Measurements from ENCODE around the gene RNF126. TPM values are rescaled to one million over a fixed set of nuclear protein-coding genes. Genes with fewer than 3 reads are reported as not detected.
"Not testable (repeated sequence)": the region's sequence is repeated elsewhere in the genome, so short reads cannot be mapped to it uniquely, and the experiment has no call there.

Gene RNF126
- total RNA-seq, 4 donors from 2014 or later: 96.6 to 156 (median 126) TPM

DNA sequence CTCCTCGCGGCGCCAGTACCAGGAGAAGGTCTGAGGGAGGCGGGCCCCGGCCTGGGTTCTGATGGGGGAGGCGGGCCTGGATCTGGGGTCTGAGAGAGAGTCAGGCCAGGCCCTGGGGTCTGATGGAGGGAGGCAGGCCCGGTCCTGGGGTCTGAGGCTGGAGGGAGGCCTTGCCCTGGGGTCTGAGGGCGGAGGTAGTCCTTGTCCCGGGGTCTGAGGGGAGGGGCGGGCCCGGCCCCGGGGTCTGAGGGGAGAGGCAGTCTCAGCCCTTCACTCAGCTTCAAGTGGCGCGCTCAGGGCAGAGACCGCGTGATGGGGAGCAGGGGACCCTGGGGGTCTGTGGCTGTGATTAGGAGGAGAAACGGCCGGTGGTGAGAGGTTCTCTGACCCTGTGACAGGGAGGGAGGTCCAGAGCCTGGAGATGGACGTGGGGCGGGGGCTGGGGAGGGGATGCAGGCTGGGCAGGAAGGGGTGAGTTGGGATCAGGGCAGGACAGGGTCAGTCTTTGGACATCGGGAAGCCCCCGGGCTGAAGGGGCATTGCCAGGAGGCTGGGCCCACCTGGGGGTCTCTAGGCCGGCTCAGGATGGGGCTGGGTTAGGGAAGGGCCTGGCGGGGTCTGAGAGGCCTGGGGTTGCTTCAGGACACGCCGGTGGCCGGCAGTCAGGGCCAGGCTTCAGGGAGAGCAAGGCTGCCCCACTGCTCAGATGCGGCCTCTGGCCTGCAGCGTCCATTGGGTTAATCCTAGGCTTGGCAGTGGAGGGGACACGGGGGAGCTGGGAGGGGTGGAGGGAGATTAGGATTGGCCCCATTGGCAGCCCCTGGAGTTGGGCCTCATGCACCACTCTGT lies 54.6 kb downstream of the RNF126 start:
- no peak for DNase-seq (ENCODE audit: low spot score in 2 of 2)
- H3K4me3 ChIP-seq (ENCODE audit: low read depth, poor library complexity, severe bottlenecking): no peak overlapping the region
- no peak for TF ChIP-seq POLR2A (IDR thresholded peaks at IDR 0.05)
- TF ChIP-seq, protein P1, sequence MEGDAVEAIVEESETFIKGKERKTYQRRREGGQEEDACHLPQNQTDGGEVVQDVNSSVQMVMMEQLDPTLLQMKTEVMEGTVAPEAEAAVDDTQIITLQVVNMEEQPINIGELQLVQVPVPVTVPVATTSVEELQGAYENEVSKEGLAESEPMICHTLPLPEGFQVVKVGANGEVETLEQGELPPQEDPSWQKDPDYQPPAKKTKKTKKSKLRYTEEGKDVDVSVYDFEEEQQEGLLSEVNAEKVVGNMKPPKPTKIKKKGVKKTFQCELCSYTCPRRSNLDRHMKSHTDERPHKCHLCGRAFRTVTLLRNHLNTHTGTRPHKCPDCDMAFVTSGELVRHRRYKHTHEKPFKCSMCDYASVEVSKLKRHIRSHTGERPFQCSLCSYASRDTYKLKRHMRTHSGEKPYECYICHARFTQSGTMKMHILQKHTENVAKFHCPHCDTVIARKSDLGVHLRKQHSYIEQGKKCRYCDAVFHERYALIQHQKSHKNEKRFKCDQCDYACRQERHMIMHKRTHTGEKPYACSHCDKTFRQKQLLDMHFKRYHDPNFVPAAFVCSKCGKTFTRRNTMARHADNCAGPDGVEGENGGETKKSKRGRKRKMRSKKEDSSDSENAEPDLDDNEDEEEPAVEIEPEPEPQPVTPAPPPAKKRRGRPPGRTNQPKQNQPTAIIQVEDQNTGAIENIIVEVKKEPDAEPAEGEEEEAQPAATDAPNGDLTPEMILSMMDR (IDR thresholded peaks at IDR 0.05): no peak
- WGBS, 2 donors: 77 to 78% methylated on average over 29 to 30 of the region's 30 CpGs
- intact Hi-C loops (cut with DNase I; ENCODE audit: low total_unique reads): no loop called here

- intact Hi-C loops (cut with DNase I; ENCODE audit: low total_unique reads): no loop called here
- no peak for TF ChIP-seq POLR2A (IDR thresholded peaks at IDR 0.05)
- TF ChIP-seq, protein P1 (IDR thresholded peaks at IDR 0.05): no peak
- no peak for DNase-seq (ENCODE audit: low spot score in 2 of 2)
- H3K4me3 ChIP-seq (ENCODE audit: low read depth, poor library complexity, severe bottlenecking): no peak overlapping the region
- WGBS, 2 donors: 82 to 87% methylated on average over 25 to 27 of the region's 30 CpGs
These were observed 55.5 kb downstream of the RNF126 start for GRCh38 chr19:607301-608154.

- WGBS, 2 donors: 80 to 83% methylated on average over 18 to 26 of the region's 34 CpGs
- DNase-seq (ENCODE audit: low spot score in 2 of 2); H3K4me3 ChIP-seq (ENCODE audit: low read depth, poor library complexity, severe bottlenecking); intact Hi-C loops (cut with DNase I; ENCODE audit: low total_unique reads): not testable (repeated sequence)
These were observed 57.7 kb downstream of the RNF126 start for GRCh38 chr19:605061-605971.

DNA sequence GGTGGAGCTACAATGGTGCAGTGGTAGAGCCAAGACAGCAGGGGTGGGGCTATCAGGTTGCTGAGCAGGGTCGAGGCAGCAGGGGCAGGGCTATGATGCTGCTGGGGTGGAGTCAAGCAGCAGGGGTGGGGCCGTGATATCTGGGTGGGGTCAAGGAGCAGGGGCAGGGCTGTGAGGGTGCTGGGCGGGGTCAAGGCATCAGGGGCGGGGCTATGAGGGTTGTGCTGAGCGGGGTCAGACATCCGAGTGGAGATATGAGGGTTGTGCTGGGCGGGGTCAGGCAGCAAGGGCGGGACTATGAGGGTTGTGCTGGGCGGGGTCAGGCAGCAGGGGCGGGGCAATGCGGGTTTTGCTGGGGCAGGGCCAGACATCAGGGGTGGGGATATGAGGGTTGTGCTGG lies 58.7 kb downstream of the RNF126 start:
- intact Hi-C loops (cut with DNase I; ENCODE audit: low total_unique reads): no loop called here
- H3K4me3 ChIP-seq (ENCODE audit: low read depth, poor library complexity, severe bottlenecking): no peak overlapping the region
- no peak for TF ChIP-seq POLR2A (IDR thresholded peaks at IDR 0.05)
- TF ChIP-seq, protein P1 (IDR thresholded peaks at IDR 0.05): no peak
- whole genome bisulfite sequencing, 2 donors: 83% methylated on average over 11 of the region's 11 CpGs
- no peak for DNase-seq (ENCODE audit: low spot score in 2 of 2)

DNA sequence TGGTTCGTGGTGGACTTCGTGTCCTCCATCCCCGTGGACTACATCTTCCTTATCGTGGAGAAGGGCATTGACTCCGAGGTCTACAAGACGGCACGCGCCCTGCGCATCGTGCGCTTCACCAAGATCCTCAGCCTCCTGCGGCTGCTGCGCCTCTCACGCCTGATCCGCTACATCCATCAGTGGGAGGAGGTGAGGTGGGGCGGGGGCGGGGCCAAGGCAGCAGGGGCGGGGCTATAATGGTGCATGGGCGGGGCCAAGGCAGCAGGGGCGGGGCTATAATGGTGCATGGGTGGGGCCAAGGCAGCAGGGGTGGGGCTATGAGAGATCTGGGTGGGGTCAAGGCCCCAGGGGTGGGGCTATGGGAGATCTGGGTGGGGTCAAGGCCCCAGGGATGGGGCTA lies 59.2 kb downstream of the RNF126 start:
- intact Hi-C loops (cut with DNase I; ENCODE audit: low total_unique reads); DNase-seq (ENCODE audit: low spot score in 2 of 2); H3K4me3 ChIP-seq (ENCODE audit: low read depth, poor library complexity, severe bottlenecking): not testable (repeated sequence)
- WGBS, 2 donors: 92 to 93% methylated on average over 18 to 20 of the region's 20 CpGs

- 85 to 86% methylated on average over 13 of the region's 13 CpGs for WGBS, 2 donors
- DNase-seq (ENCODE audit: low spot score in 2 of 2); H3K4me3 ChIP-seq (ENCODE audit: low read depth, poor library complexity, severe bottlenecking); intact Hi-C loops (cut with DNase I; ENCODE audit: low total_unique reads): not testable (repeated sequence)
These were observed 59.7 kb downstream of the RNF126 start for GRCh38 chr19:603302-603639.
